Measurements from ENCODE around the gene NDUFS6.
"Not testable (repeated sequence)": the region's sequence is repeated elsewhere in the genome, so short reads cannot be mapped to it uniquely, and the experiment has no call there.

NDUFS6 gene

GRCh38 chr5:1815071-1815786 lies 14.0 kb downstream of the NDUFS6 start:
- Histone ChIP-seq H3K4me1 (no peaks in the 10 kb centered on the region), H3K27me3 (no peaks in the 10 kb centered on the region), H3K36me3 (peaks cover 76 to 95% (median 88%) of the 10 kb centered on the region in 3 donors), H3K27ac (no peak overlapping the region), H3K9me3 (no peaks in the 10 kb centered on the region), H3K4me3 (no peak overlapping the region)
- intact Hi-C loops (cut with DNase I; ENCODE audit: low total_unique reads), result no loop called here
- DNase-seq, result no peak
- no peak for TF ChIP-seq CTCF (IDR thresholded peaks at IDR 0.05)

GRCh38 chr5:1815881-1816292 lies 14.7 kb downstream of the NDUFS6 start:
- Histone ChIP-seq H3K27me3 (no peaks in the 10 kb centered on the region), H3K27ac (no peak overlapping the region), H3K9me3 (no peaks in the 10 kb centered on the region), H3K4me3 (no peak overlapping the region), H3K4me1 (no peaks in the 10 kb centered on the region), H3K36me3 (peaks cover 80 to 95% (median 88%) of the 10 kb centered on the region in 3 donors)
- intact Hi-C loops (cut with DNase I; ENCODE audit: low total_unique reads), result no loop called here
- DNase-seq, result peak; percentile 4 to 42
- TF ChIP-seq CTCF (IDR thresholded peaks at IDR 0.05), result no peak

GRCh38 chr5:1816495-1817089 lies 15.4 kb downstream of the NDUFS6 start:
- H3K4me3 ChIP-seq; H3K27me3 ChIP-seq; intact Hi-C loops (cut with DNase I; ENCODE audit: low total_unique reads); H3K27ac ChIP-seq; H3K9me3 ChIP-seq; DNase-seq; H3K4me1 ChIP-seq: not testable (repeated sequence)
- H3K36me3 ChIP-seq, result peaks cover 83 to 97% (median 89%) of the 10 kb centered on the region in 3 donors

- no peak overlapping the region for H3K27ac ChIP-seq
- DNase-seq, result peak in 1 of 2 donors; percentile 5
- no peaks in the 10 kb centered on the region for H3K9me3 ChIP-seq
- TF ChIP-seq CTCF (IDR thresholded peaks at IDR 0.05), result no peak
- H3K4me3 ChIP-seq, result no peak overlapping the region
- H3K27me3 ChIP-seq, result no peaks in the 10 kb centered on the region
- peaks cover 79 to 99% (median 89%) of the 10 kb centered on the region in 3 donors for H3K36me3 ChIP-seq
- no peaks in the 10 kb centered on the region for H3K4me1 ChIP-seq
- intact Hi-C loops (cut with DNase I; ENCODE audit: low total_unique reads), result no loop called here
Observed at GRCh38 chr5:1817261-1818043, 16.2 kb downstream of the NDUFS6 start.

- no peak for TF ChIP-seq CTCF (IDR thresholded peaks at IDR 0.05)
- DNase-seq, result peak in 1 of 2 donors; percentile 4
- H3K4me3 ChIP-seq, result no peak overlapping the region
- intact Hi-C loops (cut with DNase I; ENCODE audit: low total_unique reads), result no loop called here
- H3K27me3 ChIP-seq, result no peaks in the 10 kb centered on the region
- H3K36me3 ChIP-seq, result peaks cover 74 to 99% (median 91%) of the 10 kb centered on the region in 3 donors
- no peaks in the 10 kb centered on the region for H3K9me3 ChIP-seq
- no peaks in the 10 kb centered on the region for H3K4me1 ChIP-seq
- no peak overlapping the region for H3K27ac ChIP-seq
Observed at GRCh38 chr5:1818784-1819183, 17.6 kb downstream of the NDUFS6 start.

GRCh38 chr5:1819458-1819857 lies 18.3 kb downstream of the NDUFS6 start:
- intact Hi-C loops (cut with DNase I; ENCODE audit: low total_unique reads), result no loop called here

More at GRCh38 chr5:1819458-1819857, 18.3 kb downstream of the NDUFS6 start:
- Histone ChIP-seq H3K27ac (no peak overlapping the region), H3K36me3 (peaks cover 67 to 99% (median 88%) of the 10 kb centered on the region in 3 donors), H3K27me3 (no peaks in the 10 kb centered on the region), H3K4me1 (no peaks in the 10 kb centered on the region), H3K4me3 (no peak overlapping the region), H3K9me3 (no peaks in the 10 kb centered on the region)
- no peak for TF ChIP-seq CTCF (IDR thresholded peaks at IDR 0.05)
- no peak for DNase-seq
